Measurements from ENCODE around the gene TMEM132A.

DNA sequence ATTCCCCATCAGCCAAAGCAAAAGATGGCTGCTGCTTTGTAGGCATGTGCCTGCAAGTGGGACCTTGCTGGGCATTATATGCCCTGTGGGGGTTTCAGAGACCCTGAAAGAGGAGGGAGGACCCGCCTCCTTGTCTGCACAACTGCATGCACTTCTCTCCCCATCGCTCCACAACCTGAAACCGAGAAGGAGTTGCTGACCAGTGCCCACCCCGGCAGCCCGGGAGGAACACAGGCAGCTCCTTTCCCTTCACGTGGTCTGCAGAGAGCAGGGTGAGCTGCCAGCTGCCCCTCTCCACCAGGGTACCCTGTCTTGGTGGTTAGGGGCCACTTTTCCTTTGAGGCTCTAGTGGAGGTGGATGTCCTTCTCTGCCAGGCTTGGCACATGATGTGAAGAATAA lies 1.4 kb upstream of the TMEM132A start:
- TF ChIP-seq ZNF384 (IDR thresholded peaks at IDR 0.05) (no peak), FOXM1 (IDR thresholded peaks at IDR 0.05; ENCODE audit: borderline replicate concordance) (no peak), LEF1 (IDR thresholded peaks at IDR 0.05; ENCODE audit: borderline replicate concordance) (no peak), SUZ12 (IDR thresholded peaks at IDR 0.05) (no peak), BHLHE40 (IDR thresholded peaks at IDR 0.05; ENCODE audit: borderline replicate concordance) (no peak), SP1 (IDR thresholded peaks at IDR 0.05) (no peak), TARDBP (IDR thresholded peaks at IDR 0.05) (no peak), FOXA1 (IDR thresholded peaks at IDR 0.05) (no peak)
